Measurements from ENCODE around the gene PRR5L.

PRR5L gene, protein sequence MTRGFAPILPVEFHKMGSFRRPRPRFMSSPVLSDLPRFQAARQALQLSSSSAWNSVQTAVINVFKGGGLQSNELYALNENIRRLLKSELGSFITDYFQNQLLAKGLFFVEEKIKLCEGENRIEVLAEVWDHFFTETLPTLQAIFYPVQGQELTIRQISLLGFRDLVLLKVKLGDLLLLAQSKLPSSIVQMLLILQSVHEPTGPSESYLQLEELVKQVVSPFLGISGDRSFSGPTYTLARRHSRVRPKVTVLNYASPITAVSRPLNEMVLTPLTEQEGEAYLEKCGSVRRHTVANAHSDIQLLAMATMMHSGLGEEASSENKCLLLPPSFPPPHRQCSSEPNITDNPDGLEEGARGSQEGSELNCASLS

GRCh38 chr11:36295926-36296325, at the start of gene PRR5L:
Gene PRR5L, plus strand, starts transcription at chr11:36296288. Its CDS starts 104,834 bp downstream, at chr11:36401122.
- DNase-seq, result no peak

GRCh38 chr11:36247493-36247892, 48.6 kb upstream of the PRR5L start:
- no peak for DNase-seq

DNA sequence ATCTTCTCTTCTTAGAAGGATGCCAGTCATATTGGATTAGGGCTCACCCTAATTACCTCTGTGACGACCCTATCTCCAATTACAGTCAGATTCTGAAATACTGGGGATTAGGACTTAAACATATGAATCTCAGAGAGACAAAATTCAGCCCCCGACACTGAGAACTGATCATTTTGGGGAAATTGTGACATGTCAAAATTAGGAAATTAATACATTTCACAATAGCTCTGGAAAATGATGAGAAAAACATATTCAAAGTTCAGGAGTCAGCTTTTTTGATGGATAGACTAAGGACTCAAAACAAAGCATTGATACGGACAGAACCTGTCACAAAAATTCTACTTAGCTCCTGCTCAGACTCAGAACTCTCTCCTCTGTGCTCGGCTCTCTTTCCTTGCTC, 47.7 kb upstream of the PRR5L start:
- no peak for DNase-seq

DNA sequence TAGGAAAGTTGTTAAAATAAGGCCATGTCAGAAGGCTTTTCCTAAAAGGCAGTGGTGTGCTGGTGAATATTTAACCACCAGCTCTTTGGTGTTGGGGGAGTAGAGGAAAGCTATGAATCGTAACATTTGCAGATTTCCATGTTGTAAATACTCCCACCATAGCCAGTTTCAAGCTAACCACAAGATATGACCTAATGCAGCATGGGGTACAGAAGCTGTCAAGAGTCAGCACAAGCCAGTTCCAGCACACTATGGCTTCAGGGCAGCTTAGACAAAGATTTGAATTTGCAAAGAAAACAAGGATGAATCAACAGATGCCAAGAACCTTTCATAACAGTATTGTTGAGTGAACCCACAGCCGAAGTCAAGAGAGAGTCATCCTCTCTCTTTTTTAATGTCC, 46.8 kb upstream of the PRR5L start:
- DNase-seq, result peak; percentile 98

DNA sequence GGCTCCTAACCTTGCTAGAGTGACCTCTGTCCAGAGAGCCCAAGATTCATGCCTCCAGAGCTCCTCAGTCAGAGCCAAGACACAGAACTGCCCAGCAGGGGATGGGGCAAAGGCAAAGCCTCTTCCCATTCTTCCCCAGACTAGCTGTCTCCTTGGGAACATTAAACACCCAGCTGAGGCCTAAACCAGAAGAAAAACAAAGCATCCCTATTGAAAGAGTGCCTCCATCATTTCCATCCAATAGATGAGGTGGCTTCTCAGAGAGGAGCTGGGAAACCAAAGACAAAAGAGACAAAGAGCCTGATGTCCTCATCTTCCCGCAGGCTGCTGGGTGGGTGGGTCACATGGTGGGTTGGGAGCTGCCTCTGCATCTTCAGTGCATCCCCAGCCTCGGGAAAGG, 44.3 kb upstream of the PRR5L start:
- no peak for DNase-seq

DNA sequence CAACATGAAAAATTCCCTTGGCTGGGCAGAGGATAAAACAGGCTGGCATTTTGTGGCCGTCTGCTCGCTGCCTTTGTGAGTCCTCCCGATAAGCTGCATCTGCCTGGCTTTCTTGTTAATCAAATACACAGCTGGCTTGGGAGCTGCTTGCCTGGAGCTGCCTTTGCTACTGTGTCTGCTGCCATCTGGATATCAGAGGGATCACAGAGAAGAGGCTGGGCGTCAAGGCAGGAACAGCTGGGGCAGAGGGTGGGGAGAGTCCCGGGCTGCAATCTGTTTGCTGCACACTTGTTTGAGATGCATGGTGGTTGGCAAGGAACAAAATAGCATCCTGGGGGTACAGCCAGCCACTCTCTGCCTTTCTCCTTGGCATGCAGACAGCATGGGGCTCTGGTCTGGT, 42.9 kb upstream of the PRR5L start:
- no peak for DNase-seq

DNA sequence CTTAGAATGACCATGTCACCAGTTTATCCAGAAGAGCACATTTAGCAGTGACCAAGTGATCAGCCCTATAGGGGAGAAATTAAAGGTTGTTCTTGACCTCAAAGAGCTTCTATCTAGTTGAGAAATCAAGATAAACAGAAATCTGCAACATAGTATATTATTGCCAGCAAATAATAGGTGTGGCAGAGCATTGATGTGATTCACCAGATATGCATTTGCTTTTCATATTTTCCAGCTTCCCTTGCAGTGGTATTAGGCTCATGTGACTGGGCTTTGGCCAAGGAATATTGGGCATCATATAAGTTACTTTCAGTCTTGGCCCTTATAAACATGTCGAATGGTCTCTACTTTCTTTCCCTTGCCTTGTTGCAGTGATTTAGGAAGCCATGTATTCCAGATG, 41.4 kb upstream of the PRR5L start:
- DNase-seq, result peak; percentile 64

GRCh38 chr11:36257351-36257750, 38.7 kb upstream of the PRR5L start:
- DNase-seq, result peak; percentile 69

- peak; percentile 58 for DNase-seq
Measured at GRCh38 chr11:36258730-36259360, 37.2 kb upstream of the PRR5L start.

- DNase-seq, result no peak
Measured at GRCh38 chr11:36261094-36261493, 35.0 kb upstream of the PRR5L start.

GRCh38 chr11:36264011-36264972, 31.8 kb upstream of the PRR5L start:
- DNase-seq, result no peak

DNA sequence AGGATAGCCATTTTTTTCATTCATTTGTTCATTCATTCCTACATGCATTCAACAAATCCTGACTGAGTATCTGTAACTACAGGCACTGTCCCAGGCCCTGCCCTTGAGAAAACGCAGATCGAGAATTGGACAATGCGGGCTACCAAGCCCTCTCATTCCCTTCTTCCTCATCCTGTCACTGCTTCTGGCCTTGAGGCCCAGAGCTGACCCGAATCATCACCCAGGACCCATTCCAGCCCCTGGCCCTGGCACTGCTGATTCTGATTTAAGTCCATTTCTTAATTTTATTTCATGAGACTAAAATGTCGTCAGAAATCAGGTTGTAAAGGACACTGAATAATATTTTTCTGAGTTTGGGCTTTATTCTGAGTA, 31.1 kb upstream of the PRR5L start:
- no peak for DNase-seq

DNA sequence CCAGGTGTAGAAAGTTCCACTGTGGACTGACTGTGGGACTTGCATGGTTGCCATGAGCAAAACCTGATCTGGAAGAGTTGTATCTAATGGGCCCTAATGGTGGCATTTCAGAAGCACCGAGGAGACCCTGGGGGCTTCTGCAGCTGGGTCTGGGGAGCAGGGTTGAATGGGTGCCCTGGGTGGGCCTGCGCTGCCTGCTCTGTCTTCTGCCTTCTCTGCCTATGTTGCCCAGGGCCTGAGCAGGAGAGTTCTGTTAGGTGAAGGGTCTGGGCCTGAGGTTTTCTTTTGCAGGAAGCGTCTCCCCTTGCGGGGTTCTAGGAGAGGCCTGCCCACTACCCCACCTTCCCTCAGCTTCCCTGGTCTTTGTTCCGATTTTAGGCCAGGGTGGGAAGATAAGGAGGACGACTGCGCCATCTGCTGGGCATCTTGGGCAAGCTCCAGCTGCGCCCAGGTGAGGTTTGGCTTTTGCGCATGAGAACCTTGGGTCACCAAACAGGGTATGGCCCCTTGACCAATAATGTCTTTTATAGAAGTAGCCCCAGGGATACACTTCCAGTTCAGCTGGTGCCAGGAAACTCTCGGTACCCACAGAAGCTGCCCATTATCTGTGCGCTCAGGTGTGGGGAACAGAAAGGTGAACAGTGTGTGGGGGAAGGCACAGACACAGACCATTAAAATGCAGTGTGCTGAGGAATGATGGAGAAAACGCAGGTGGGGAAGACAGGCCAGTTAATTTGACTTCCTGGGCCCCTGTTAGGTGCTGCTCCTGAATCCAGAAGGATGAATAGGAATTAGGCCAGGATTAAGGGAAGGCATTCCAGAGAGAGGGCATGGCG, 30.1 kb upstream of the PRR5L start:
- DNase-seq, result peak; percentile 18

DNA sequence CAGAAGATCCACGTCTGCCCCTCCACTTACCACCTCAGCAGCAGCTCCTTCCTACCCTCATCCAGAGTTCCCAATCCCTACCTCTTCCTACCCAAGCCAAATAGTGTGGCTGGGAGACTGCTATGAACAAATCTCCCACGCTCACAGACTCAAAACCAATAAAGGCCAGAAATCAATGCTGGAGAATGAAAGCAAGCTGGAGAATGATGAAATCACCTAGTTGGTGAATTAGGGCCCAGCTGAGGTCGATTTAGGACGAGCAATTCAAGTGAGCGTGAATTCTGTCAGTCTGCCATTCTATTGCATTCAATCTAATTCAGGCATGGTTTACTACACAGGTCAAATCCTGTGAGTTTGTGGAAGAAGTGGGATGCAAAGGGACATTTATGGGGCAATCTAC, 29.3 kb upstream of the PRR5L start:
- DNase-seq, result no peak

GRCh38 chr11:36268337-36268985, 27.6 kb upstream of the PRR5L start:
- no peak for DNase-seq

DNA sequence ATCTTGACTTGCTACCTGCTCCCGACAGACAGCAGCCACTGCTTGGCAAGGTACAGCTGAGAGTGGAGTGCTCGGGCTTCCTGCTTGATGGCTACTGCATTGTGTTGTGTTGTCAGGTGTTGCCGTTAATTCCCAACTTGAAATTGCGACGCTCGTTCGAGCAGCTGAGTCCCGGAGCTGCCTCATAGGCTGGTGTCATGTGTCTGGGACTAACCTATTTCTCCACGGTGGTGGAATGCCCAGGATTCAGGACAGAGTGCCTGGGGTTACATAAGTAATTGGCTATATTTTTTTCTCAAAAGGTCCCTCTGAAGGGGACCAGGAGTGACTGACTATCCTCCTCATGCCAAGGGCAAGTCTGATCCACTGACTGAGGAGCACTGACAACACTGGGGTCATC, 25.4 kb upstream of the PRR5L start:
- DNase-seq, result no peak

GRCh38 chr11:36271794-36272407, 24.2 kb upstream of the PRR5L start:
- no peak for DNase-seq

GRCh38 chr11:36273110-36273509, 23.0 kb upstream of the PRR5L start:
- DNase-seq, result no peak

GRCh38 chr11:36274414-36274813, 21.7 kb upstream of the PRR5L start:
- DNase-seq, result no peak

DNA sequence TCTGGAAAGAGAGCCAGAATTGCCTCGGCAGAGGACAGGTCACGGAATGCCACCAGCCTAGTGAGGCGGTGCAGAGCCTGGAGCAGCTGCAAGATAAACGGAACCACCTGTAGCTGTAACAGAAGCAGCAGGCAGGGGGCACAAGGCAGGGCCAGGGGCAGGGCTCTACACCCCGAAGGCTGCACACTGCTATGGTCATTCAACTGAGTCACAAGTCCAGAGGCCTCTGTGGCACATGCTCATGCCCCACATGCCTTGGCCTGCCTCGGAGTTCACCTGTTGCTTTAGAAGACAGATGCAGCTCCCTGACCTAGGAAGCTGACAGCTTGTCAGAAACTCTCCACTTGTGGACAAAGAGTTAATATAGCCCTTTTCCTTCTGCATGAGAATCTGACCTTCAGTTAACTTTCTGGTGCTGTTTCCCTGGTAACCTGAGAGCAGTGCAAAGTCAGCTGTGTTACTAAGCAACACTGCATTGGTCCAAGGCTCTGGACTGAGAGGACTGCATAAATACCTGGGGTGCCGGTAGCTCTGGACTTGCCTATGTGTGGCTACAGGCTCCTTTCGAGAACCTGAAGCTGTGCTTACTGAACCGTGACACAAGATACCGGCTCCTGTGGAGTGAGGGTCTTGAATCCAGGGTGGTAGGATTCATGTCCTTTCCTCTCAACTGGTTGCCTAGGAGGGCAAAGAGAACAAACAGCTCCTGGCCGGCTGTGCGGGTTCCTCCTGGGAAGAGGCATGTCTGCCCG, 17.4 kb upstream of the PRR5L start:
- no peak for DNase-seq

GRCh38 chr11:36280531-36280930, 15.6 kb upstream of the PRR5L start:
- DNase-seq, result no peak
